22Rv1 (cell line): ENCODE results near the gene MLXIP.

Experiments
- ZFX ChIP-seq: fragments of 450-650 bp; IDR thresholded peaks from 2 replicates; pipeline ENCODE4 v1.6.1; 2017; ENCODE audit warnings: antibody characterized with exemption, borderline replicate concordance
- TF ChIP-seq, protein P1 (sequence below): fragments of 450-650 bp; IDR thresholded peaks from 2 replicates; pipeline ENCODE4 v1.5.1; 2017; ENCODE audit warnings: mild to moderate bottlenecking

DNA sequence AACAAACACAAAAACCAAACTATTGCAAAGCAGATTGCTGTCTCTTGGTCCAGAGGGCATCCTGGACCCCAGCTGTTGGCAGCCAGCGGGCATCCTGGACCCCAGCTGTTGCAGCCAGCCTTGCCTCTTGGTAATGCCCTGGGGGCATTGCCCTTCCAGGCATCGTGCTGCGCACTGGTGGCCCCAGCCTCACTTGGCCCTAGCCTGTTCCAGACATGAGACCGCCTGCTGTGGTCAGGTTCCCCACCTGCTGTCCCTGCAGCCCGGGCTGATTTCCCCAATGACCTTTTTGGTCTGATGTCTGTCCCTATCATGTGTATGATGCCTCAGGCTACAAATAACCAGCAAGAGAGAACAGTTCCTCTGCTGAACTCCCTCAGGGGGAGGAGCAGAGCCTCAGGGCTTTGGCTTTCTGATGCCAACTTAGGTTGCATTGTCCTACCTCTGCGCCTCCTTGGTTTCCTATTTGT is 20.8 kb downstream of the MLXIP start:
- TF ChIP-seq, protein P1, sequence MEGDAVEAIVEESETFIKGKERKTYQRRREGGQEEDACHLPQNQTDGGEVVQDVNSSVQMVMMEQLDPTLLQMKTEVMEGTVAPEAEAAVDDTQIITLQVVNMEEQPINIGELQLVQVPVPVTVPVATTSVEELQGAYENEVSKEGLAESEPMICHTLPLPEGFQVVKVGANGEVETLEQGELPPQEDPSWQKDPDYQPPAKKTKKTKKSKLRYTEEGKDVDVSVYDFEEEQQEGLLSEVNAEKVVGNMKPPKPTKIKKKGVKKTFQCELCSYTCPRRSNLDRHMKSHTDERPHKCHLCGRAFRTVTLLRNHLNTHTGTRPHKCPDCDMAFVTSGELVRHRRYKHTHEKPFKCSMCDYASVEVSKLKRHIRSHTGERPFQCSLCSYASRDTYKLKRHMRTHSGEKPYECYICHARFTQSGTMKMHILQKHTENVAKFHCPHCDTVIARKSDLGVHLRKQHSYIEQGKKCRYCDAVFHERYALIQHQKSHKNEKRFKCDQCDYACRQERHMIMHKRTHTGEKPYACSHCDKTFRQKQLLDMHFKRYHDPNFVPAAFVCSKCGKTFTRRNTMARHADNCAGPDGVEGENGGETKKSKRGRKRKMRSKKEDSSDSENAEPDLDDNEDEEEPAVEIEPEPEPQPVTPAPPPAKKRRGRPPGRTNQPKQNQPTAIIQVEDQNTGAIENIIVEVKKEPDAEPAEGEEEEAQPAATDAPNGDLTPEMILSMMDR = no peak
- no peak for TF ChIP-seq ZFX
